Smooth muscle cell (in vitro differentiated cells): ENCODE data around the gene KIAA0753. TPM values are rescaled to one million over a fixed set of nuclear protein-coding genes. Genes with fewer than 3 reads are reported as not detected.
A peak's percentile ranks its signal among the peaks of the same experiment; 100 is the strongest.

Experiments used
- microRNA-seq: library from miRNA; unstranded; fragments of <30 nt; microRNA quantifications from one replicate; pipeline ENCODE4, GENCODE V29; 2016; ENCODE audit warnings: borderline number of aligned reads
- polyA plus RNA-seq: library from polyadenylated mRNA; unstranded; fragments of >200 nt; fragmentation: Nextera tagmentation; extraction: Ambion mirVana; gene quantifications from 2 replicates; pipeline ENCODE4 v1.2.1, GENCODE V29; 2016
- small RNA-seq: library from RNA; depleted of rRNA; stranded (forward); fragments of <200 nt; gene quantifications from one replicate; pipeline ENCODE3, GENCODE V24; 2014
- total RNA-seq: library from RNA; depleted of rRNA; stranded (reverse); fragments of >200 nt; gene quantifications from 2 replicates; pipeline ENCODE4 v1.2.3, GENCODE V29; 2014

The KIAA0753 gene
- total and polyA plus RNA-seq, 2 experiments from 2014 or later: 4.9 to 15.0 TPM

Small RNA genes within 50 kb of the gene (microRNA-seq; reads per million reads assigned to microRNA genes)
- gene MIR4520-1 (not detected), gene MIR4520-2 (not detected)

Small RNA genes within 50 kb of the gene (small RNA-seq; reads per million reads assigned to genes)
- gene MIR4520-1 (0.11 reads per million), gene RNA5SP435 (0.32 reads per million, percentile 7 among the genes with 10 or more reads in this experiment)

Other genes with a start within 250 kb of the KIAA0753 start
- not detected in 2 replicates for gene AIPL1, start 205.6 kb downstream of the KIAA0753 start, total RNA-seq
- not detected in 2 replicates for gene AIPL1, start 205.6 kb downstream of the KIAA0753 start, polyA plus RNA-seq
- gene PIMREG, start 196.3 kb downstream of the KIAA0753 start, total RNA-seq: 2.2 and 3.5 TPM in 2 replicates
- 10.3 and 11.7 TPM in 2 replicates for gene PIMREG, start 196.3 kb downstream of the KIAA0753 start, polyA plus RNA-seq
- 2.6 and 3.9 TPM in 2 replicates for gene PITPNM3, start 84.2 kb downstream of the KIAA0753 start, total RNA-seq
- 2.4 and 3.7 TPM in 2 replicates for gene PITPNM3, start 84.2 kb downstream of the KIAA0753 start, polyA plus RNA-seq
- gene TXNDC17, start 349 bp upstream of the KIAA0753 start, total RNA-seq: 132 and 363 TPM in 2 replicates
- 431 and 468 TPM in 2 replicates for gene TXNDC17, start 349 bp upstream of the KIAA0753 start, polyA plus RNA-seq
- gene MED31, start 10.9 kb upstream of the KIAA0753 start, total RNA-seq: 13.7 and 26.3 TPM in 2 replicates
- gene MED31, start 10.9 kb upstream of the KIAA0753 start, polyA plus RNA-seq: 57.5 and 59.1 TPM in 2 replicates
- 3.3 and 5.5 TPM in 2 replicates for gene C17orf100, start 11.1 kb upstream of the KIAA0753 start, total RNA-seq
- gene C17orf100, start 11.1 kb upstream of the KIAA0753 start, polyA plus RNA-seq: 5.8 and 6.5 TPM in 2 replicates
- 2.3 and 4.3 TPM in 2 replicates for gene SLC13A5, start 72.7 kb upstream of the KIAA0753 start, total RNA-seq
- gene SLC13A5, start 72.7 kb upstream of the KIAA0753 start, polyA plus RNA-seq: 0.22 TPM in 1 of 2 replicates, not detected in the other
- 3.9 and 7.9 TPM in 2 replicates for gene XAF1, start 115.3 kb upstream of the KIAA0753 start, total RNA-seq
- 3.1 and 8.3 TPM in 2 replicates for gene XAF1, start 115.3 kb upstream of the KIAA0753 start, polyA plus RNA-seq
- not detected in 2 replicates for gene FBXO39, start 135.5 kb upstream of the KIAA0753 start, total RNA-seq
- 0.78 TPM in 1 of 2 replicates, not detected in the other for gene FBXO39, start 135.5 kb upstream of the KIAA0753 start, polyA plus RNA-seq
- not detected in 2 replicates for gene TEKT1, start 191.0 kb upstream of the KIAA0753 start, total RNA-seq
- gene TEKT1, start 191.0 kb upstream of the KIAA0753 start, polyA plus RNA-seq: not detected in 2 replicates